HepG2 (cell line): ENCODE results near the gene DUS1L. TPM values are rescaled to one million over a fixed set of nuclear protein-coding genes. Genes with fewer than 3 reads are reported as not detected.

ENCODE experiments used
- AKAP8 ChIP-seq: sonication (generic); formaldehyde crosslinking; IDR thresholded peaks from 2 replicates; pipeline ENCODE4 v1.5.1; 2020; ENCODE audit warnings: mild to moderate bottlenecking, missing genetic modification reagents
- AKNA ChIP-seq: sonication (generic); formaldehyde crosslinking; IDR thresholded peaks from 2 replicates; pipeline ENCODE4 v1.4.0; 2020; ENCODE audit warnings: missing genetic modification reagents, borderline replicate concordance
- ATM ChIP-seq: fragments of 450-650 bp; IDR thresholded peaks from 2 replicates; pipeline ENCODE4 v1.7.1; 2017; ENCODE audit warnings: mild to moderate bottlenecking, borderline replicate concordance
- BATF2 ChIP-seq: sonication (generic); formaldehyde crosslinking; IDR thresholded peaks from 2 replicates; pipeline ENCODE4 v1.8.0; 2022; ENCODE audit warnings: mild to moderate bottlenecking, missing genetic modification reagents, moderate library complexity
- CBFB ChIP-seq: sonication (generic); formaldehyde crosslinking; IDR thresholded peaks from 2 replicates; pipeline ENCODE4 v1.4.0; 2020; ENCODE audit warnings: missing genetic modification reagents
- DBP ChIP-seq: sonication (generic); formaldehyde crosslinking; IDR thresholded peaks from 2 replicates; pipeline ENCODE4 v1.4.0; 2020; ENCODE audit warnings: missing genetic modification reagents; ENCODE audit errors: not compliant biosample characterization
- JUNB ChIP-seq: sonication (generic); formaldehyde crosslinking; IDR thresholded peaks from 2 replicates; pipeline ENCODE4 v1.8.0; 2022; ENCODE audit warnings: missing genetic modification reagents, mild to moderate bottlenecking, borderline replicate concordance
- KAT8 ChIP-seq: IDR thresholded peaks from 2 replicates; pipeline ENCODE4 v1.6.1; 2016; ENCODE audit warnings: missing genetic modification reagents, missing compliant biosample characterization
- MED13 ChIP-seq: sonication (generic); formaldehyde crosslinking; IDR thresholded peaks from 2 replicates; pipeline ENCODE4 v1.5.0; 2020; ENCODE audit warnings: missing genetic modification reagents
- MEIS1 ChIP-seq: sonication (generic); formaldehyde crosslinking; IDR thresholded peaks from 2 replicates; pipeline ENCODE4 v1.9.0; 2021; ENCODE audit warnings: mild to moderate bottlenecking, missing genetic modification reagents, moderate library complexity, borderline replicate concordance
- RFX5 ChIP-seq: IDR thresholded peaks from 2 replicates; pipeline ENCODE4 v1.6.1; 2011; ENCODE audit warnings: low read depth, low read length, improper control_type of control experiment
- RFXANK ChIP-seq: IDR thresholded peaks from 2 replicates; pipeline ENCODE4 v1.6.1; 2016
- TCF7L2 ChIP-seq: IDR thresholded peaks from 2 replicates; pipeline ENCODE4 v1.6.1; 2011; ENCODE audit warnings: mild to moderate bottlenecking, low read depth, low read length, moderate library complexity
- ZBTB4 ChIP-seq: sonication (generic); formaldehyde crosslinking; IDR thresholded peaks from 2 replicates; pipeline ENCODE4 v1.4.0; 2020; ENCODE audit warnings: missing genetic modification reagents, mild to moderate bottlenecking, borderline replicate concordance
- ZNF382 ChIP-seq: sonication (generic); formaldehyde crosslinking; IDR thresholded peaks from 2 replicates; pipeline ENCODE4 v1.5.0; 2020; ENCODE audit warnings: missing genetic modification reagents, mild to moderate bottlenecking, borderline replicate concordance
- ZNF451 ChIP-seq: sonication (generic); formaldehyde crosslinking; IDR thresholded peaks from 2 replicates; pipeline ENCODE4 v1.5.0; 2020; ENCODE audit warnings: mild to moderate bottlenecking, missing genetic modification reagents
- ZNF556 ChIP-seq: sonication (generic); formaldehyde crosslinking; IDR thresholded peaks from 2 replicates; pipeline ENCODE4 v1.4.0; 2020; ENCODE audit warnings: mild to moderate bottlenecking, missing genetic modification reagents, borderline replicate concordance
- ZNF7 ChIP-seq: IDR thresholded peaks from 2 replicates; pipeline ENCODE4 v1.6.1; 2016; ENCODE audit warnings: missing biosample characterization, missing genetic modification reagents
- polyA plus RNA-seq, 8 experiments: library from polyadenylated mRNA; depleted of rRNA in 3 of 8; stranded (reverse) in 7 of 8; unstranded in 1 of 8; fragments of >200 nt; fragmentation: Illumina TruSeq in 4 of 8; extraction: Trizol in 4 of 8; gene quantifications; 2 replicates each; pipeline versions ENCODE4 v1.2.1 to v1.2.3, GENCODE V29; 2011 to 2016; ENCODE audit warnings: low read depth in 4 of 8, missing spikeins in 1 of 8, mixed read lengths in 1 of 8; ENCODE audit not compliant: insufficient read depth in 1 of 8
- total RNA-seq, 5 experiments: library from RNA; depleted of rRNA; stranded (reverse); fragments of >200 nt; fragmentation: Illumina TruSeq; extraction: Trizol; gene quantifications; 2 replicates each; pipeline ENCODE4 v1.2.3, GENCODE V29; 2016; ENCODE audit warnings: low read depth in 1 of 5

The DUS1L gene
- total and polyA plus RNA-seq, 2 of the 13 experiments (the other 11 are each of a cell fraction or from before 2014, with no cell fraction given): 81.0 to 109 TPM

- TF ChIP-seq TCF7L2 (no peak), ZNF382 (no peak), JUNB (CRISPR knock-in tag) (no peak), CBFB (CRISPR knock-in tag) (no peak), BATF2 (no peak), ATM (no peak), DBP (CRISPR knock-in tag) (no peak), RFX5 (no peak), AKNA (CRISPR knock-in tag) (no peak), KAT8 (CRISPR knock-in tag) (peak; percentile 45), RFXANK (CRISPR knock-in tag) (no peak), ZNF451 (CRISPR knock-in tag) (no peak), MEIS1 (0 out of 2 replicates have a peak, but pooled peaks have one; percentile 29), MED13 (CRISPR knock-in tag) (no peak), ZNF7 (CRISPR knock-in tag) (no peak), AKAP8 (no peak), ZNF556 (CRISPR knock-in tag) (0 out of 2 replicates have a peak, but pooled peaks have one; percentile 73), ZBTB4 (CRISPR knock-in tag) (no peak)
Observed at GRCh38 chr17:82039695-82040299, 25.8 kb downstream of the DUS1L start (continued).
